GM19438 (cell line): ENCODE results near the gene FCHSD2.
"Not testable (repeated sequence)": the region's sequence is repeated elsewhere in the genome, so short reads cannot be mapped to it uniquely, and the experiment has no call there.

Experiments
- ATAC-seq: cut with Tn5 transposase; IDR thresholded peaks from one replicate; pipeline ENCODE4 v1.9.1; 2021; ENCODE audit warnings: low read depth; ENCODE audit not compliant: unreplicated experiment

The FCHSD2 gene

GRCh38 chr11:73129198-73129597 is 12.9 kb downstream of the FCHSD2 start:
- no peak for ATAC-seq

DNA sequence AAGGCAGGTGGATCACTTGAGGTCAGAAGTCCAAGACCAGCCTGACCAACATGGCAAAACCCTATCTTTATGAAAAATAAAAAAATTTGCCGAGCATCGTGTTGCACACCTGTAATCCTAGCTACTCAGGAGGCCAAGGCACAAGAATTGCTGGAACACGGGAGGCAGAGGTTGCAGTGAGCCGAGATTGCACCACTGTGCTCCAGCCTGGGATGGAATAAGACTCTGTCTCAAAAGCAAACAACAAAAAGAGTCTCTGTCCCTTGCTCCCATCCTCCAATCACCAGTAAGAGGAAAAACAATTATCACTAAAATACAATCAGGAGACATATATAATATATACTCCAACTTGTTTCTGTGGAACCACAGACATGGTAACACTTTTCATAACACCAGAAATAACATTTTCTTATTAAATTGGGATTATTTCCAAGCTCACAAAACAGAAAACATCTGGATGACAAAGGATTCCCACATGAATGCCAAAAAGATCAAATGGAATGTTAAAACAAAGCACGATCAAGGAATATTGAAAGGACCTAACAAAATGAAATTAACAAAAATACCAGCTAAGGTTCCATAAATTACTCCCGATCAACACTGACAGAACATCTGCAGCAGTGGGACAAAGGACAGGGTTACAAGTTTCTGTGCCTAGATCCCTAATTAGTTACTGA is 15.2 kb downstream of the FCHSD2 start:
- no peak for ATAC-seq

- ATAC-seq, result no peak
Observed at GRCh38 chr11:73124800-73125199, 17.3 kb downstream of the FCHSD2 start.

- not testable (repeated sequence) for ATAC-seq
Observed at GRCh38 chr11:73123892-73124291, 18.2 kb downstream of the FCHSD2 start.

DNA sequence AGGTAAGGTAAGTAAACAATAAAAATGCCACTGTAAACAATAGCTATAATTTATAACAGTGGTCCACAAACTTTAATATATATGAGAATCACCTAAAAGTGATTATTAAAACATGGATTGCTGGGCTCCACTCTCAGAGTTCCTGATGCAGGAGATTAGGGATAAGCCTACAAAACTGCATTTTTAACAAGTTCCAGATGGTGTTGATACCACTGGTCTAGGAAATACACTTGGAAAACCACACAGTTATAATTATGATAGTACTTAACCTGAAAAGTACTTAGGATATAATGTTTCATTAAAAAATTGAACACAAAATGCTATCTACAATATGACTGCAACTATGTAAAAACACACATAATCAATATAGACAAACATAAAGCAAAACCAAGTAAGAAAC is 20.4 kb downstream of the FCHSD2 start:
- ATAC-seq, result no peak

GRCh38 chr11:73117071-73117470 is 25.0 kb downstream of the FCHSD2 start:
- ATAC-seq, result no peak

DNA sequence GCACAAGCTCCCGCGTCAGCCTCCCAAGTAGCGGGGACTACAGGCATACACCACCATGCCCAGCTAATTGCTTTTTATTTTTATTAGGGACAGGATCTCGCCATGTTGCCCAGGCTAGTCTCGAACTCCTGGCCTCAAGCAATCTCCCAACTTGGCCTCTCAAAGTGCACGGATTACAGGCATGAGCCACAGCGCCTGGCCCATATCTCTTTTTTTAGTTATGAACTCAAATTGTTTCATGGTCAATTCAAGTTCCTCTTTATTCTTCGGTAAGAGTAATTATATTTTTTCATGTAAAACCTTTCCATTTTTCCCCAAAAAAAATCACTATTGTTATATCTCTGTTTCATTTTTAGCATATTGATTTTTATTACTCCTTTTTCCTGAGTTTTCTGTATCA is 25.5 kb downstream of the FCHSD2 start:
- ATAC-seq, result no peak

- no peak for ATAC-seq
Observed at GRCh38 chr11:73114835-73115220, 27.3 kb downstream of the FCHSD2 start.

GRCh38 chr11:73114110-73114834 is 27.8 kb downstream of the FCHSD2 start:
- ATAC-seq, result no peak

DNA sequence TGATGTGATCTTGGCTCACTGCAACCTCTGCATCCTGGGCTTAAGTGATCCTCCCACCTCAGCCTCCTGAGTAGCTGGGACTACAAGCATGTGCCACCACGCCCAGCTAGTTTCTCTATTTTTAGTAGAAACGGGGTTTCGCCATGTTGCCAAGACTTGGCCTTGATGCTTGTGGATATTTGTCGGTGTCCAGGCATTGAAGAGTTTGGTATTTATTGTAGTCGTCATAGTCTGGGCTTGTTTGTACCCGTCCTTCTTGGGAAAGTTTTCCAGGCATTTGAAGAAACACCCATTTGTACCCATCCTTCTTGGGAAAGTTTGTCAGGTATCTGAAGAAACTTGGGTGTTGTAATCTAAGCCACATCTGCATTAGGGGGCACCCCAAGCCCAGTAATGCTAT is 28.7 kb downstream of the FCHSD2 start:
- no peak for ATAC-seq

- no peak for ATAC-seq
Observed at GRCh38 chr11:73107597-73107996, 34.5 kb downstream of the FCHSD2 start.

DNA sequence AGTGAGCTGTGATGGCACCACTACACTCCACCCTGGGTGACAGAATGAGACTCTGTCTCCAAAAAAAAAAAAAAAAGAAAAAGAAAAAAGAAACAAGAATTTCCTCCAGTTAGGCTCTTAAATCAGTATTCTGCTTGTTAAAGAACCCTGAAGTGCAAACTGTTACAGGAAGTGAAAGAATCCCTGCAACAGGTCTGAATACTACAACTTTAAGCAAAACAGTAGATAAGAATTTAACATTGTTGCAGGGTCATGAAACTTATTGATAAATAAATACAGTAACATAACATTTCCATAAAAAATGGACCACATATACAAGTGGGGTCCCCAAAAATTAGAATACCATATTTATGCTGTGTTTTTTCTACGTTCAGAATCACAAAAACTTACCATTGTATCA is 35.8 kb downstream of the FCHSD2 start:
- no peak for ATAC-seq

GRCh38 chr11:73100578-73100977 is 41.5 kb downstream of the FCHSD2 start:
- ATAC-seq, result no peak

- ATAC-seq, result no peak
Observed at GRCh38 chr11:73099512-73100266, 42.4 kb downstream of the FCHSD2 start.

DNA sequence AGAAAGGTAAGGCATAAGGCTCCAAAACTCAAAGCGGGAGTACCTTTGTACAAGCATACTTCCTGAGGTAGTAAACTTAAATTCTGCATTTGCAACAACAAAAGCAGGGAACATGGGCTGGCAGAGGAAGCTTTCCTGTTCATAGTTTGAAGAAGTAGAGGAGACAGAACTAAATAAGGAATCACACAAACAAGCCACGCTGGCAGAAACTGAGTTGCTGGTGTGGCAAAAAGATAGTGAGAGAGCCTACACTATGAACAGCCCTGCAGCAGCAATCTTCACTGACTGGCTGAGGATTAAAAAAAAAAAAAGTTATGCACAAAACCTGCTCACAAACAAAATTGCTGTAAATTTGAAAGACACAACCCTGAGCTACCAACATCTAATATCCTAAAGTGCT is 46.5 kb downstream of the FCHSD2 start:
- no peak for ATAC-seq

DNA sequence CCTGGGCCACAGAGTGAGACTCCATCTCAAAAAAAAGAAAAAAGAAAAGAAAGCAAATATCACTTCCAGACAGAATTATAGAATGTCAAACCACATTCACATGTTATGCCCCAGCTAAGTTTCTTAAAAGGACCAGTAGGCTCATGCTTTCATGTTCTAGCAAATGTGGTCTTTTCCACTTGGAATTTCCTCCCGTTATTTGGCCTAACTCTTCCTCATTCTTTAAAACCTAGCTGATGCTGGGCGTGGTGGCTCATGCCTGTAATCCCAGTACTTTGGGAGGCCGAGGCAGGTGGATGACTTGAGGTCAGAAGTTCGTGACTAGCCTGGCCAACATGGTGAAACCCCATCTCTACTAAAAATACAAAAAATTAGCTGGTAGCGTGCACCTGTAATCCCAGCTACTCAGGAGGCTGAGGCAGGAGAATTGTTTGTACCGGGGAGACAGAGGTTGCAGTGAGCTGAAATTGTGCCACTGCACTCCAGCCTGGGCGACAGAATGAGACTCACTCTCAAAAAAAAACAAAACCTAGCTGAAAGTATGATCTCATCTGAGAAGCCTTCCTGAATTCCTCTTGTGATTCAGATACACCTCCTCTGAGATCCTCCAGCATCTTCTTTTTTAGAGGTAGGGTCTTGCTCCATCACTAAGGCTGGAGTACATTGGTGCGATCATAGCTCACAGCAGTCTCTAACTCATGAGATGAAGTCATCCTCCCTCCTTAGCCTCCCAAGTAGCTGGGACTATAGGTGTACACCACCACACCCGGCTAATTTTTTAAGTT is 50.4 kb downstream of the FCHSD2 start:
- ATAC-seq, result no peak

- no peak for ATAC-seq
Observed at GRCh38 chr11:73087730-73088129, 54.4 kb downstream of the FCHSD2 start.

DNA sequence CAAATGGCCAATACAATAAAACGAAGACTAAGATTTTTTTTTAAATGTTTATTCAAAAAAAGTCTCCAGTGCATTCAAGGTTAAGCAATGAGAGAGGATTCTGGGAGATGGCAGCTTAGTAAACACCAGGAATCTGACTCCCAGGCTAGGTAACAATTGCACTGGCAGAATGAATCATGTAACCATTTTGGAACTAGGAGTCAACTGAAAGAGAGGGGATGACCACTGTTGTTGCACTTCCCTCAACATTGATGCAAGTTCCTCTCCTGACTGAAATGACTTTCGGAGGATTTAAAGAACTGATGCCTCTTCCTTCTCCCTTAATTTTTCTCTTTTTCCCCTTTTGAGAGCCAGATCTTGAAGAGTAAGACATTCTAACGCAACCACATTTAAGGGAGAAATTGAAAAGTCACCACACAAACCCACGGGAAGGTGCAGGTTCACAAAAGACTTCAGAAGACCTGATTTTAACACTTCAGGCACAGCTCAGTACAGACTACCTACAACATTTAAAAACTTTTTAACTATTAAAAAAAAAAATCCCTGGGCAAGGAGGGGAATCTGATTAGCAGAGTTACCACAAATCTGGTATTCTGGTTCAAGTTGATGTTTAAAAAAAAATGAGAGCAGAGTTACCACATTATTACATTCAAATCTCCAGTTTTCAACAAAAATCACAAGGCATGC is 56.8 kb downstream of the FCHSD2 start:
- ATAC-seq, result no peak

DNA sequence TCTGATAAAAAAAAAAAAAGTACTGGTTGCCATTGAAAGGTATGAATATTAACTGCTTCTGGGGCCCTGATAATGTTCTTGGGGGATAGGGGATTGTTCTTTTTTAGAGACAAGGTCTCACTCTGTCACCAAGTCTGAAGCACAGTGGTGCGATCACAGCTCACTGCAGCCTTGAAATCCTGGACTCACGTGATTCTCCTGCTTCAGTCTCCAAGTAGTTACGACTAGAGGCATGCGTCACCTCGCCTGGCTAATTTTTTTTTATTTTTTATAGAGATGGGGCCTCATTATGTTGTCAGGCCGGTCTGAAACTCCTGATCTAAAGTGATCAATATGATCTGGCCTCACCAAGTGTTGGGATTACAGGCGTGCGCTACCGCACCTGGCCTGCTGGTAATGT is 63.5 kb downstream of the FCHSD2 start:
- no peak for ATAC-seq

DNA sequence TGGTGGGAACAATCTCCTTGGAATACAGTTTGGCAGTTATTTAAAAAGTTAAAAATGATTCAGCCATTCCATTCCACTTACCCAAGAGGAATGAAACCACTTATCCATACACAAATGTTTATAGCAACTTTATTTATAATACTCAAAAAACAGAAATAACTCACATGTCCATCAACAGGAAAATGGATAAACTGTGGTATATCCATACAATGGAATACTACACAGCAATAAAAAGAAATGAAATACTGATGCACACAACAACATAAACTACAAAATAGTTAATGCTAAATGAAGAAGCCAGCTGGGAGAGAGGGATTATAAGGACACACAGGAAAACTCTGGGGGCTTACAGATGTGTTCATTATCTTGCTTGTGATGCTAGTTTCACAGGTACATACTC is 64.7 kb downstream of the FCHSD2 start:
- ATAC-seq, result no peak
